ENCODE results near the gene COPE.

The COPE gene

GRCh38 chr19:18919086-18919899 lies at the start of gene COPE, which contains the start of gene DDX49:
Gene COPE, minus strand, starts transcription at chr19:18919387. Its CDS starts 39 bp downstream, at chr19:18919348.
Gene DDX49, plus strand, starts transcription at chr19:18919715. Its CDS starts 27 bp downstream, at chr19:18919742.
- TF ChIP-seq CTCF (conservative IDR thresholded peaks at IDR 0.05) (no peak), ZFX (IDR thresholded peaks at IDR 0.05) (peak; percentile 49; the same call in 1 of the 2 replicates)
- H3K27ac ChIP-seq, result peak within 1 kb of the TSS; percentile 80

GRCh38 chr19:18967358-18968146 lies 48.4 kb upstream of the COPE start:
- TF ChIP-seq ZFX (IDR thresholded peaks at IDR 0.05), result no peak
- no peak for TF ChIP-seq CTCF (conservative IDR thresholded peaks at IDR 0.05)
- peak overlapping the region; percentile 76 for H3K27ac ChIP-seq

- TF ChIP-seq CTCF (conservative IDR thresholded peaks at IDR 0.05) (no peak), ZFX (IDR thresholded peaks at IDR 0.05) (no peak)
- peak overlapping the region; percentile 76 for H3K27ac ChIP-seq
Observed at GRCh38 chr19:18966307-18966706, 47.1 kb upstream of the COPE start.

DNA sequence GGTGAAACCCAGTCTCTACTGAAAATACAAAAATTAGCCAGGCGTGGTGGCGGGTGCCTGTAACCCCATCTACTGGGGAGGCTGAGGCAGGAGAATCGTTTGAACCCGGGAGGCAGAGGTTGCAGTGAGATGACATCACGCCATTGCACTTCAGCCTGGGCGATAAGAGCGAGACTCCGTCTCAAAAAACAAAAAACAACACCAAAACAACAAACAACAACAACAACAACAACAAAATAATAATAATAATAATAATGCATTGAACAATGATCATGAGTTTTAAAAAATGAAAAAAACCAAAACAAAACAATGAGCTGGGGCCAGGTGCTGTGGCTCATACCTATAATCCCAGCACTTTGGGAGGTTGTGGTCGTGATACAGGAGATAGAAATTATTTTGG lies 44.9 kb upstream of the COPE start:
- no peak for TF ChIP-seq CTCF (conservative IDR thresholded peaks at IDR 0.05)
- TF ChIP-seq ZFX (IDR thresholded peaks at IDR 0.05), result no peak
- H3K27ac ChIP-seq, result no peak overlapping the region

DNA sequence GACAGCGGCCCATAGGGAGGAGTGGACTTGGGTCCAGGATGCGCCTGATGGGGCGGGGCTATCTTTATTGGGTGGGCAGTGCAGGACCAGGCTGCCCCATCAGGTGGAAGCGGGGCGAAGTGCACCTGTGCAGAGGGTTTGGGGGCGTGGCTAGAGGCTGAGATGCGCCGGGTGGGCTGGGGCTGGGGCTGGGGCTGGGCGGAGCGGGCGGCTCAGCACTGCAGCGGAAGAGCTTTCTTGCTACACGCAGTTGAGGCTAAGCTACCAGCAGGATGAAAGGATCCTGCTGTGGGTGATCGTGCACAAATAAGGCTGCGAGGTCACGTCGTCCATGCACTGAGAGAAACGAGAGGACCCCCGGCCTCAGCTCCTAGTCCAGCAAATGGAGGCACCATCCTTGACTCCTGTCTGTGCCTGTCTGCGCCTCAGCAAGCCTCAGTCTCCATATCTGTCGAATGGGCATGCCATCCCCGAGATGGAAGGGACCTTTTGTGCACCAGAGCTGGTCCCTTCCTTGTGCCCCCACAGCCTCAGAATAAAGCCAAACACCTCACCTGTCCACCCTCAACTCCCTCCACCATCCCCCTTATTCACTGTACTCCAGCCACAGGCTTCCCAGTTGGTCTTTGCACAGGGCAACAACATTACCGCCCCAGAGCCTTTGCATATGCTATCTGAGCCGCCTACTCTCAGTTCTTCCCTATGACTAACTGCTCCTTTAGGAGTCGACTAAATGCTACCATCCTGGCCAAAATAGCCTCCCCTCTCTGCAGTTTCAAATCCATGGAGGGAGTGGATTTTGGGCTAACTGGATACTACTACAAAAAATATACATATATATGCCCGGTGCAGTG lies 42.8 kb upstream of the COPE start:
- H3K27ac ChIP-seq, result no peak overlapping the region
- no peak for TF ChIP-seq ZFX (IDR thresholded peaks at IDR 0.05)
- no peak for TF ChIP-seq CTCF (conservative IDR thresholded peaks at IDR 0.05)

GRCh38 chr19:18960370-18960769 lies 41.2 kb upstream of the COPE start:
- H3K27ac ChIP-seq, result no peak overlapping the region
- TF ChIP-seq CTCF (conservative IDR thresholded peaks at IDR 0.05), result no peak
- no peak for TF ChIP-seq ZFX (IDR thresholded peaks at IDR 0.05)

Measured in C4-2B (cell line).